Neural cell (in vitro differentiated cells): Measurements from ENCODE around the gene SRRM1. TPM values are rescaled to one million over a fixed set of nuclear protein-coding genes. Genes with fewer than 3 reads are reported as not detected.
"Not testable (repeated sequence)": the region's sequence is repeated elsewhere in the genome, so short reads cannot be mapped to it uniquely, and the experiment has no call there.

Experiments
- H2AFZ ChIP-seq: fragments of 200-600, 300-800 bp; sonication (generic), shearing (Covaris generic); 2 replicates; pipeline ENCODE4 v1.6.0; 2014; ENCODE audit warnings: low read depth, mild to moderate bottlenecking, antibody characterized with exemption, low read length, moderate library complexity
- H3F3A ChIP-seq: fragments of 200-600 bp; shearing (Covaris generic); 2 replicates; pipeline ENCODE4 v1.6.1; 2016; ENCODE audit warnings: mild to moderate bottlenecking, moderate library complexity, mixed read lengths, antibody characterized with exemption, low read length; ENCODE audit not compliant: insufficient read depth, poor library complexity, severe bottlenecking
- H3K27ac ChIP-seq: fragments of 200-600, 300-800 bp; sonication (generic), shearing (Covaris generic); 2 replicates; pipeline ENCODE4 v1.5.1; 2014; ENCODE audit warnings: mild to moderate bottlenecking, low read length, moderate library complexity
- H3K27me3 ChIP-seq: fragments of 300-800, 200-600 bp; sonication (generic), shearing (Covaris generic); 2 replicates; pipeline ENCODE4 v1.6.0; 2014; ENCODE audit warnings: mild to moderate bottlenecking, low read depth, low read length, moderate library complexity; ENCODE audit not compliant: insufficient read depth
- H3K36me3 ChIP-seq: fragments of 300-800, 200-600 bp; sonication (generic), shearing (Covaris generic); 2 replicates; pipeline ENCODE4 v1.5.1; 2014; ENCODE audit warnings: mild to moderate bottlenecking, antibody characterized with exemption, low read length, moderate library complexity; ENCODE audit not compliant: insufficient read depth
- H3K4me2 ChIP-seq: fragments of 300-800, 200-600 bp; sonication (generic), shearing (Covaris generic); 2 replicates; pipeline ENCODE4 v1.6.0; 2014; ENCODE audit warnings: mild to moderate bottlenecking, low read length
- H3K4me3 ChIP-seq: fragments of 300-800, 200-600 bp; sonication (generic), shearing (Covaris generic); 2 replicates; pipeline ENCODE4 v1.5.1; 2014; ENCODE audit warnings: mild to moderate bottlenecking, low read length, moderate library complexity
- H3K79me2 ChIP-seq: fragments of 200-600 bp; shearing (Covaris generic); replicated peaks from 2 replicates; pipeline ENCODE4 v1.6.0; 2014; ENCODE audit warnings: mild to moderate bottlenecking, low read length, moderate library complexity; ENCODE audit not compliant: insufficient read depth
- H3K9ac ChIP-seq: fragments of 300-800, 200-600 bp; sonication (generic), shearing (Covaris generic); 2 replicates; pipeline ENCODE4 v1.6.1; 2016; ENCODE audit warnings: mild to moderate bottlenecking, low read length, mixed read lengths
- H3K9me2 ChIP-seq: fragments of 200-600 bp; shearing (Covaris generic); 2 replicates; pipeline ENCODE4 v1.6.1; 2016; ENCODE audit warnings: mild to moderate bottlenecking, low read length, mixed read lengths; ENCODE audit not compliant: insufficient read depth
- H3K9me3 ChIP-seq: fragments of 200-600, 300-800 bp; sonication (generic), shearing (Covaris generic); 2 replicates; pipeline ENCODE4 v1.6.1; 2016; ENCODE audit warnings: mild to moderate bottlenecking, mixed run types, low read length, moderate library complexity, mixed read lengths
- H4K20me1 ChIP-seq: fragments of 200-600 bp; shearing (Covaris generic); 2 replicates; pipeline ENCODE4 v1.6.1; 2016; ENCODE audit warnings: mild to moderate bottlenecking, mixed run types; ENCODE audit not compliant: insufficient read depth
- CTCF ChIP-seq: fragments of 450-650 bp; IDR thresholded peaks from 2 replicates; pipeline ENCODE4 v1.5.1; 2014; ENCODE audit warnings: antibody characterized with exemption, mild to moderate bottlenecking, moderate library complexity; ENCODE audit not compliant: poor library complexity, severe bottlenecking
- EP300 ChIP-seq: fragments of 450-650 bp; conservative IDR thresholded peaks from 2 replicates; pipeline ENCODE4 v1.6.1; 2014; ENCODE audit warnings: antibody characterized with exemption, mild to moderate bottlenecking, moderate library complexity; ENCODE audit not compliant: poor library complexity, severe bottlenecking
- EZH2 ChIP-seq: fragments of 200-600, 300-800 bp; shearing (Covaris generic), sonication (generic); IDR thresholded peaks from 2 replicates; pipeline ENCODE4 v1.6.1; 2014; ENCODE audit warnings: antibody characterized with exemption, low read length, borderline replicate concordance, mild to moderate bottlenecking; ENCODE audit not compliant: insufficient read depth, poor library complexity, severe bottlenecking
- MXI1 ChIP-seq: fragments of 450-650 bp; conservative IDR thresholded peaks from 2 replicates; pipeline ENCODE4 v1.6.1; 2014; ENCODE audit warnings: antibody characterized with exemption, mild to moderate bottlenecking; ENCODE audit not compliant: poor library complexity, severe bottlenecking
- POLR2AphosphoS5 ChIP-seq: IDR thresholded peaks from 2 replicates; pipeline ENCODE4 v1.6.1; 2012
- RAD21 ChIP-seq: fragments of 450-650 bp; conservative IDR thresholded peaks from 2 replicates; pipeline ENCODE4 v1.6.1; 2014; ENCODE audit warnings: antibody characterized with exemption, mild to moderate bottlenecking, moderate library complexity
- REST ChIP-seq: IDR thresholded peaks from 2 replicates; pipeline ENCODE4 v1.6.1; 2012; ENCODE audit warnings: borderline replicate concordance
- SMC3 ChIP-seq: fragments of 450-650 bp; conservative IDR thresholded peaks from 2 replicates; pipeline ENCODE4 v1.6.1; 2014; ENCODE audit warnings: antibody characterized with exemption, mild to moderate bottlenecking, moderate library complexity; ENCODE audit not compliant: poor library complexity
- TAF1 ChIP-seq: IDR thresholded peaks from 2 replicates; pipeline ENCODE4 v1.6.1; 2012; ENCODE audit warnings: low read depth
- polyA plus RNA-seq: library from polyadenylated mRNA; depleted of rRNA; stranded (reverse); fragments of >200 nt; gene quantifications from 2 replicates; pipeline ENCODE4 v1.2.3, GENCODE V29; 2014

Gene SRRM1
- polyA plus RNA-seq, 1 donor from 2014 or later = 37.1 TPM

DNA sequence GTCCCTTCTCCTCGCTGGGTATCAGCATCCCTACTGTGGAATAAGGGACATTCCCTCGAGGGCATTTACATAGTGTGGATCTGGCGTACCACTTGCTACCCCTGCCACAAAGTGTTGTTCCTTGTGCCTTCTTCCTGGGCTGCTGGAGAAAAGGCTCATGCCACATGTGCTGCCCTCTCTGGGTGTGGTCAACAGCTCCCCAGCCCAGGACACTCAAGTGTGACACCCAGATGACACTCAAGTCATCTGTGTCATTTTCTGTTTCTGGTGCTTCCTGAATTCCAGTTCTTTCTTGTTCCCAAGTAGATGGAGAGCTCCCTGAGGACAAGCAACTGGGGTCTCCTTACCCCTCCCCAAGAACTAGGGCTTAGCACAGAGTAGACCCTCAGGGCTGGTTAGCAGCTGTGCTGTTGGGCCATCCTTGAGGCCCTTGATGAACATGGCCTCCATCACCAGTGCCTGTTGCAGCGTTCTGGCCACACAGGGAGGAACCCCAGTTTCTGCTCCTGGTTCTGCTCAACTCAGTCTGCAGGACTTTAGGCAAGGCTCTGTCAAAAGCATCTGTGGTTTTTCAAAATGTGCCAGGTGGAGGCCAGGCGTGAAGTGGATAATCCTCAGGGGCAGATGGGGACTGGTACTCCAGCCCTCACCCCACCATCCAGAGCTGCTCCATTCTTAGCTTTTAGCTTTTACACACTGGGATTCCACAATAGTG is 53.1 kb downstream of the SRRM1 start:
- no peaks in the 10 kb centered on the region for H4K20me1 ChIP-seq
- H3K9me3 ChIP-seq = no peaks in the 10 kb centered on the region
- no peaks in the 10 kb centered on the region for H3K27me3 ChIP-seq
- TF ChIP-seq TAF1 = no peak
- no peak for TF ChIP-seq SMC3
- TF ChIP-seq CTCF = no peak
- TF ChIP-seq MXI1 = no peak
- TF ChIP-seq REST = no peak
- no peak for TF ChIP-seq POLR2AphosphoS5
- TF ChIP-seq RAD21 = no peak
- TF ChIP-seq EP300 = no peak
- TF ChIP-seq EZH2 = no peak
- no peaks in the 10 kb centered on the region for H3F3A ChIP-seq
- no peak overlapping the region for H3K9ac ChIP-seq
- no peaks in the 10 kb centered on the region for H3K9me2 ChIP-seq
- no peak overlapping the region for H2AFZ ChIP-seq
- no peak overlapping the region for H3K4me2 ChIP-seq
- H3K4me3 ChIP-seq = no peak overlapping the region
- no peak overlapping the region for H3K27ac ChIP-seq
- no peaks in the 10 kb centered on the region for H3K36me3 ChIP-seq
- H3K79me2 ChIP-seq = no peaks in the 10 kb centered on the region

DNA sequence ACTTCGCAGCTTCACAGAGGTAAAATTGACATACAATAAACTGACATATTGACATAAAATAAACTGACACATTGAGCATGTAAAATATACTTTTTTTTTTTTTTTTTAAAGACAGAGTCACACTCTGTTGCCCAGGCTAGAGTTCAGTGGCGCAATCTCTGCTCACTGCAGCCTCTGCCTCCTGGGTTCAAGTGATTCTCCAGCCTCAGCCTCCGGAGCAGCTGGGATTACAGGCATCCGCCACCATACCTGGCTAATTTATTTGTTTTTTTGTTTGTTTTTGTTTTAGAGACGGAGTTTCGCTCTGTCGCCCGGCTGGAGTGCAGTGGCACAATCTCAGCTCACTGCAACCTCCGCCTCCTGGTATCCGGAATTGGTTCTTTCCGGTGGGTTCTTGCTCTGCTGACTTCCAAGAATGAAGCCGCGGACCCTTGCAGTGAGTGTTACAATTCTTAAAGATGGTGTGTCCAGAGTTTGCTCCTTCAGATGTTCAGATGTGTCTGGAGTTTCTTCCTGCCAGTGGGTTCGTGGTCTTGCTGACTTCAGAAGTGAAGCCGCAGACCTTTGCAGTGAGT is 53.7 kb downstream of the SRRM1 start:
- Histone ChIP-seq H3K9me3 (no peaks in the 10 kb centered on the region), H3K4me2 (no peak overlapping the region), H3K27ac (no peak overlapping the region), H3K36me3 (no peaks in the 10 kb centered on the region), H3K9ac (no peak overlapping the region), H2AFZ (no peak overlapping the region), H3K27me3 (no peaks in the 10 kb centered on the region), H3K79me2 (no peaks in the 10 kb centered on the region), H3K4me3 (no peak overlapping the region), H3K9me2 (no peaks in the 10 kb centered on the region), H4K20me1 (no peaks in the 10 kb centered on the region), H3F3A (no peaks in the 10 kb centered on the region)
- TF ChIP-seq SMC3 (no peak), TAF1 (no peak), RAD21 (no peak), POLR2AphosphoS5 (no peak)

GRCh38 chr1:24697453-24698001 is 54.4 kb downstream of the SRRM1 start:
- H3F3A ChIP-seq, H3K27ac ChIP-seq, H3K36me3 ChIP-seq, H3K4me3 ChIP-seq, H3K9me3 ChIP-seq, H2AFZ ChIP-seq, H3K9ac ChIP-seq, H3K79me2 ChIP-seq, H4K20me1 ChIP-seq, H3K27me3 ChIP-seq, H3K4me2 ChIP-seq, H3K9me2 ChIP-seq: not testable (repeated sequence)

DNA sequence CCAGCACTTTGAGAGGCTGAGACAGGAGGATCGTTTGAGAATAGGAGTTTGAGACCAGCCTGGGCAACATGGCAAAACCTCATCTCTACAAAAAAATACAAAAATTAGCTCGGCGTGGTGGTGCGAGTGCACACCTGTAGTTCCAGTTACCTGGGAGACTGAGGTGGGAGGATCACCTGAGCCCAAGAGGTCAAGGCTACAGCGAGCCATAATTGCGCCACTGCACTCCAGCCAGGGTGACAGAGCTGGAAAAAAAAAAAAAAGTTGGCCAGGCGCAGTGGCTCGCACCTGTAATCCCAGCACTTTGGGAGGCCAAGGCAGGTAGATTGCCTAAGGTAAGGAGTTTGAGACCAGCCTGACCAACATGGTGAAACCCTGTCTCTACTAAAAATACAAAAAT is 55.2 kb downstream of the SRRM1 start:
- not testable (repeated sequence) for H3K4me3 ChIP-seq, H3K79me2 ChIP-seq, H3K9me3 ChIP-seq, H3K27me3 ChIP-seq, H2AFZ ChIP-seq, H3K36me3 ChIP-seq, H3K27ac ChIP-seq, H3F3A ChIP-seq, H3K9me2 ChIP-seq, H3K9ac ChIP-seq, H4K20me1 ChIP-seq, H3K4me2 ChIP-seq
